Endothelial cell (in vitro differentiated cells): ENCODE results near the gene TMEM98. TPM values are rescaled to one million over a fixed set of nuclear protein-coding genes. Genes with fewer than 3 reads are reported as not detected.

Experiments
- DNase-seq: peaks from one replicate; pipeline ENCODE4 v3.0.0; 2021; ENCODE audit warnings: low spot score
- H3K27ac Mint-ChIP-seq: one replicate; pipeline ENCODE4 v1.8.0; 2021; ENCODE audit warnings: mixed read lengths, inconsistent platforms; ENCODE audit not compliant: unreplicated experiment
- H3K27me3 Mint-ChIP-seq: one replicate; pipeline ENCODE4 v1.8.0; 2021; ENCODE audit warnings: mild to moderate bottlenecking, moderate library complexity, mixed read lengths, inconsistent platforms; ENCODE audit not compliant: unreplicated experiment
- H3K36me3 Mint-ChIP-seq: one replicate; pipeline ENCODE4 v1.8.0; 2021; ENCODE audit warnings: mild to moderate bottlenecking, low read depth, mixed read lengths, inconsistent platforms; ENCODE audit not compliant: unreplicated experiment
- H3K4me1 Mint-ChIP-seq: one replicate; pipeline ENCODE4 v1.8.0; 2021; ENCODE audit warnings: mild to moderate bottlenecking, mixed read lengths, inconsistent platforms; ENCODE audit not compliant: unreplicated experiment
- H3K4me3 Mint-ChIP-seq: one replicate; pipeline ENCODE4 v1.8.0; 2021; ENCODE audit warnings: mild to moderate bottlenecking, mixed read lengths, inconsistent platforms; ENCODE audit not compliant: unreplicated experiment
- H3K9me3 Mint-ChIP-seq: one replicate; pipeline ENCODE4 v1.8.0; 2021; ENCODE audit warnings: mixed read lengths, inconsistent platforms; ENCODE audit not compliant: unreplicated experiment
- total RNA-seq: library from RNA; stranded (reverse); fragmentation: NEBNext Ultra II Directional; extraction: Animal tissue kit (Norgen Biotek cat#: 25700); gene quantifications from one replicate; pipeline ENCODE4 v1.2.1, GENCODE V29; 2021; ENCODE audit not compliant: unreplicated experiment
- TF ChIP-seq, protein P1 (sequence below): fragments of 200-600 bp; sonication (generic); IDR thresholded peaks from one replicate; pipeline ENCODE4 v1.5.0; 2021; ENCODE audit warnings: antibody characterized with exemption; ENCODE audit not compliant: unreplicated experiment

The TMEM98 gene
- total RNA-seq, 1 donor from 2014 or later, result 84.2 TPM

DNA sequence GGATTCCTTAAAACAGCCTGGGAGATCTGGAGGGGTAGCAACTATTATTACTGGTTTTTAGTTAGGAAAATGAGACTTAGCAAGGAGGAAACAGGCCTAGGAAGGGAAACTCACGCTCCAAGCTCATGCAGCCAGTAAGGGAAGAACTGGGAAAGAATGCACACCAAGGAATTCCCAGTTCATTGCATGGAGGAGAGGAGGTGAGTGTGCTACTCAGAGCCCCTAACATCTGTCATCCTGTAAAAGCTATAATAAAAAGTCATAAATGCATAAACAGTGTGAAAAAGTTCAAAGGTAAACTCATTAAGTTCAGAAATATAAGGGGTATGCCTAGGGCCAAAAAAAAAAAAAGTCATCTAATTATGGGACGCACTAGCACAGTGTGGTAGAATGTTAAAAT is 25.9 kb downstream of the TMEM98 start:
- Mint-ChIP-seq H3K27me3 (no peaks in the 10 kb centered on the region), H3K27ac (no peak overlapping the region), H3K4me3 (no peak overlapping the region), H3K36me3 (no peaks in the 10 kb centered on the region), H3K4me1 (no peaks in the 10 kb centered on the region), H3K9me3 (no peaks in the 10 kb centered on the region)
- DNase-seq, result no peak
- TF ChIP-seq, protein P1, sequence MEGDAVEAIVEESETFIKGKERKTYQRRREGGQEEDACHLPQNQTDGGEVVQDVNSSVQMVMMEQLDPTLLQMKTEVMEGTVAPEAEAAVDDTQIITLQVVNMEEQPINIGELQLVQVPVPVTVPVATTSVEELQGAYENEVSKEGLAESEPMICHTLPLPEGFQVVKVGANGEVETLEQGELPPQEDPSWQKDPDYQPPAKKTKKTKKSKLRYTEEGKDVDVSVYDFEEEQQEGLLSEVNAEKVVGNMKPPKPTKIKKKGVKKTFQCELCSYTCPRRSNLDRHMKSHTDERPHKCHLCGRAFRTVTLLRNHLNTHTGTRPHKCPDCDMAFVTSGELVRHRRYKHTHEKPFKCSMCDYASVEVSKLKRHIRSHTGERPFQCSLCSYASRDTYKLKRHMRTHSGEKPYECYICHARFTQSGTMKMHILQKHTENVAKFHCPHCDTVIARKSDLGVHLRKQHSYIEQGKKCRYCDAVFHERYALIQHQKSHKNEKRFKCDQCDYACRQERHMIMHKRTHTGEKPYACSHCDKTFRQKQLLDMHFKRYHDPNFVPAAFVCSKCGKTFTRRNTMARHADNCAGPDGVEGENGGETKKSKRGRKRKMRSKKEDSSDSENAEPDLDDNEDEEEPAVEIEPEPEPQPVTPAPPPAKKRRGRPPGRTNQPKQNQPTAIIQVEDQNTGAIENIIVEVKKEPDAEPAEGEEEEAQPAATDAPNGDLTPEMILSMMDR, result no peak

DNA sequence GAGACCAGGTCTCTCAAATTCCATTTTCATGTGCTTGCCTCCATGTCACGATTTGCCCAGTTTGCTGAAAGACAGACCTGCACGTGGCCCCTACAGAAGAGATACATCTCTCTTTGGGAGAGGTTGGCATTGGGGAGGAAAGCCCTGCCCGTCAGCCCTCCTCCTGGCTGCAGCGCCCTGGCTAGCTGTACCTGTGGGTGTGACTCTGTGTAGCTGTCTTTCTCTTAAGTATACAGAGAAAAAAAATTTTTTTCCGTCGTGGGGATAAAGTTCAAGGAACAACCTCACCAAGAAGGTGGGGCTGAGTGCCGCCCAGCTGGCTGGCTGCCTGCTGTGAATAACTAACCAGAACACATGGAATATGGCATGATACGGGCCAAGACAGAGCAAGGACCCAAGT is 26.5 kb downstream of the TMEM98 start:
- TF ChIP-seq, protein P1, result no peak
- H3K27me3 Mint-ChIP-seq, result no peaks in the 10 kb centered on the region
- no peaks in the 10 kb centered on the region for H3K36me3 Mint-ChIP-seq
- DNase-seq, result no peak
- no peak overlapping the region for H3K27ac Mint-ChIP-seq
- no peaks in the 10 kb centered on the region for H3K9me3 Mint-ChIP-seq
- no peaks in the 10 kb centered on the region for H3K4me1 Mint-ChIP-seq
- H3K4me3 Mint-ChIP-seq, result no peak overlapping the region

DNA sequence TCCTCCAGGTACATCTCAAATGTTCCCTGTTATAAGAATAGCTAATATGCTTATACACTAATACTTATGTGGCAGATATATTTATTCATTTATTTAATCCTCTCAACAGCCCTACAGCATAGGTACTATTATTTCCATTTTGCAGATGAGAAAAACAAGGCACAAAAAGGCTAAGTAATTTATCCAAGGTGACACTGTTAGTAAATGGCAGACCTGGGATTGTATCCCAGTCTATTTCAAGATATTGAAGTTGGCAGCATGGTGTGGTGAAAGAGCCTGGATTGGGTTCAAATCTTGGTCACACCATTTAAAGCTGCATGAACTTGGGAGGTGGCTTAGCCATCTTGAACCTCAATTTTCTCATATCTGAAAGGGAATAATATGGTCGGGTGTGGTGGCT is 27.2 kb downstream of the TMEM98 start:
- Mint-ChIP-seq H3K9me3 (no peaks in the 10 kb centered on the region), H3K4me3 (no peak overlapping the region), H3K27ac (no peak overlapping the region), H3K36me3 (no peaks in the 10 kb centered on the region), H3K27me3 (no peaks in the 10 kb centered on the region), H3K4me1 (no peaks in the 10 kb centered on the region)
- no peak for DNase-seq
- TF ChIP-seq, protein P1, result no peak

DNA sequence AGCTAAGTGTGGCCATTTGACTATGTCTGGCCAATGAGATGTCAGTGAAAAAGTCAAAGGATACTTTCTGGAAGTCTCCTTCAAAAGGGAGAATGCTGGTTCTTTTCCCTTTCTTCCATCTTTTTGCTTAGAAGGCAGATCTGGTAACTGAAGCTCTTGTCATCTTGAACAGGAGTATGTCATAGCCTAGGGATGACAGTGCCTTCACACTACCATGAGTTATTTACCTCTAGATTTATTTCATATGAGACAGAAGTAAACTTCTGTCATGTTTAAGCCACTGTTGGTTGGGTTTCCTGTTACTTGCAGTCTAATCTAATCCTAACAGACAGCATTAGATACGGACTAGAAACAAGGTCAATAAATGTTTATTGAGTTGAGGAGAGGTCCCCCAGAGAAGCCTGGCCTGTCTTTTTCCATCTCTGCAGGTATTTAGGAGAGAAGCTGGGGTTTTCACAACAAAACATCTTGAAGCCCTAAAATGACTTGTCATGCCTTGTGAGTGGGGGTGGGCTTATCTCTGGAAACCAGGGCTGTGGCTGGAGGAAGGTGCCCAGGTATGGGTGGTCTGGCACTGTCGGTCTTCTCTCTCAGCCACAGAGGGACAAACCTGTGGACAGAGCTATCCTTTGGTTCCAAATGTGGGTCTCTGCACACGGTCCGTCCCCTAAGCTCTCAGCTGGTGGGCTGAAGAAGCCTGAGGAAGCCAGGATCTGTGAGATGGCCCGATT is 28.5 kb downstream of the TMEM98 start:
- Mint-ChIP-seq H3K27me3 (peaks cover 5% of the 10 kb centered on the region), H3K4me1 (no peaks in the 10 kb centered on the region), H3K9me3 (no peaks in the 10 kb centered on the region), H3K4me3 (no peak overlapping the region), H3K27ac (no peak overlapping the region), H3K36me3 (no peaks in the 10 kb centered on the region)
- TF ChIP-seq, protein P1, result no peak
- no peak for DNase-seq

DNA sequence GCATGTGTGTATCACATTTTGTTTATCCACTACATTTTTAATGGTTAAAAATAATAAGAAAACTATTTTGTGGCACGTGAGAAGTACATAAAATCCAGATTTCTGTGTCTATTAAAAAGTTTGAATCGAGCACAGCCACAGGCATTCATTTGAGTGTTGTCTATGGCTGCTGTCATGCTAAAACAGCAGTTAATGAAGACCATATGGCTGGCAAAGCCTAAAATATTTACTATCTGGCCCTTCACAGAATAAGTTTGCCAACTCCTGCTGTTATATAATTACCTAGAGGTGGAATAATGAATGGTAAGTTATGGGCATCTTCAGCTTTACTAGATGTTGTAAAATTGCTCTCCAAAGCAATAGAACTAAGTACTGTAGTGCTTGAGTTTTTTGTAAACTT is 30.5 kb downstream of the TMEM98 start:
- TF ChIP-seq, protein P1, result no peak

More for the DNA sequence above, 30.5 kb downstream of the TMEM98 start:
- no peaks in the 10 kb centered on the region for H3K9me3 Mint-ChIP-seq
- no peaks in the 10 kb centered on the region for H3K36me3 Mint-ChIP-seq
- no peaks in the 10 kb centered on the region for H3K4me1 Mint-ChIP-seq
- H3K27me3 Mint-ChIP-seq, result peaks cover 7% of the 10 kb centered on the region
- no peak overlapping the region for H3K4me3 Mint-ChIP-seq
- no peak for DNase-seq
- H3K27ac Mint-ChIP-seq, result no peak overlapping the region
